ENCODE measurements around the gene DDR2. TPM values are rescaled to one million over a fixed set of nuclear protein-coding genes. Genes with fewer than 3 reads are reported as not detected.
"Not testable (repeated sequence)": the region's sequence is repeated elsewhere in the genome, so short reads cannot be mapped to it uniquely, and the experiment has no call there.

Gene DDR2
- total RNA-seq, 2 experiments from 2014 or later = 0.19 to 0.36 TPM

DNA sequence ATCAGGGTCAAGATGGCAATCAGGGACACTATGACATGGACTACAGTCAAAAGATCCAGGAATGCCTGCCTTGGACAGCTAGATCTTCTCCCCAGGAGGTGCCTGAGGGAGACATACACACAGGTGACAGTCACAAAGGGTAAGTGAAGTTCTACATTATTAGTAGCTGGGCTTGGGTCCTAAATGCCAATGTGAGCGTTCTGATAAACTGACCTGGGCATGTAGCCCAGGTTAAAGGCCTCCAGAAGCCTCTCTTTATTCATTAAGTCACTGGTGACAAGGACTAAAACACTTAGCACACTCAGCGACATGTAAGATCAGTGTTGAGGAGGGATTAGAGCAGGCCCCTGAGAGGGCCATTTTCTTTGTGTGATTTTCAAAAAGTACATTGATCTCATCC lies 109.3 kb downstream of the DDR2 start:
- H3K27me3 Mint-ChIP-seq = no peaks in the 10 kb centered on the region
- ChIA-PET POLR2A (no interaction called here), CTCF (no interaction called here)
- DNase-seq = no peak
- no peaks in the 10 kb centered on the region for H3K9me3 Mint-ChIP-seq
- H3K36me3 Mint-ChIP-seq = no peaks in the 10 kb centered on the region
- H3K27ac Mint-ChIP-seq = no peak overlapping the region
- H3K4me1 Mint-ChIP-seq (ENCODE audit: low read depth) = no peaks in the 10 kb centered on the region
- H3K4me3 Mint-ChIP-seq = no peak overlapping the region
- intact Hi-C loops (cut with micrococcal nuclease) = no loop called here

DNA sequence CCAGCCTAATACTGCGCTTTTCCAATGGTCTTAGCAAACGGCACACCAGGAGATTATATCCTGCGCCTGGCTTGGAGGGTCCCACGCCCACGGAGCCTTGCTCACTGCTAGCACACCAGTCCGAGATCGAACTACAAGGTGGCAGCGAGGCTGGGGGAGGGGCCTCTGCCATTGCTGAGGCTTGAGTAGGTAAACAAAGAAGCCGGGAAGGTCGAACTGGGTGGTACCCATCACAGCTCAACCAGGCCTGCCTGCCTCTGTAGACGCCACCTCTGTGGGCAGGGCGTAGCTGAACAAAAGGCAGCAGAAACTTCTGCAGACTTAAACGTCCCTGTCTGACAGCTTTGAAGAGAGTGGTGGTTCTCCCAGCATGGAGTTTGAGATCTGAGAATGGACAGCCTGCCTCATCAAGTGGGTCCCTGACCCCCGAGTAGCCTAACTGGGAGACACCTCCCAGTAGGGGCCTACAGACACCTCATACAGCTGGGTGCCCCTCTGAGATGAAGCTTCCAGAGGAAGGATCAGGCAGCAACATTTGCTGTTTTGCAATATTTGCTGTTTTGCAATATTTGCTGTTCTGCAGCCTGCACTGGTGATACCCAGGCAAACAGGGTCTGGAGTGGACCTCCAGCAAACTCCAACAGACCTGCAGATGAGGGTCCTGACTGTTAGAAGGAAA lies 114.1 kb downstream of the DDR2 start:
- DNase-seq; H3K27ac Mint-ChIP-seq; H3K9me3 Mint-ChIP-seq; POLR2A ChIA-PET; intact Hi-C loops (cut with micrococcal nuclease); H3K4me1 Mint-ChIP-seq (ENCODE audit: low read depth); H3K36me3 Mint-ChIP-seq; H3K4me3 Mint-ChIP-seq; H3K27me3 Mint-ChIP-seq; CTCF ChIA-PET: not testable (repeated sequence)

DNA sequence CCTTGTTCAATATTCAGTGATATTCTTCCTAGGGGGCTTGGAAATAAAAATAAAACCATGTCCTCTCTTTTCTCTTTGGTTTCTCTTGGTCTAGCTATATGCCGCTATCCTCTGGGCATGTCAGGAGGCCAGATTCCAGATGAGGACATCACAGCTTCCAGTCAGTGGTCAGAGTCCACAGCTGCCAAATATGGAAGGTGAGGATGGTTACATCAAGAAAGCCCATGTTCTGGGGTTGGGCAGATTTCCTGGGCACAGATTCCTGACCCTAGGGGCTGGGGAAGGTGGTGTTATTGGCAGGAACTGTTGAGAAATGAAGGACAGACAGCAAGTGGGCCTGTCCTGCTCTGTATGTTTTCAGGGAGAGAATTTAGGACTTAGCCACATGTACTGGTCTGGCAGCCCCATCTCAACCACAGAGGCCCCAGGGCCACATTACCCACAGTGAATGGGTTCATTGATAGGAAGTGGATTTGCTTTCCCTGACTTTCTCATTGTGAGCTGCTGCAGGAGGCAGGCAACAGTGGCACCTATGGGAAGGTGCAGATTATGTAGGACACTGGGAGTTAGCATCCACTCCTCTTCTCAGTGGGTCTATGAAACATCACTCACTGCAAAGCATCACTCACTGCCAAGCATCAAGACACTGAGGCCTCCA lies 120.9 kb downstream of the DDR2 start:
- ChIA-PET POLR2A (no interaction called here), CTCF (no interaction called here)
- Mint-ChIP-seq H3K9me3 (no peaks in the 10 kb centered on the region), H3K27me3 (no peaks in the 10 kb centered on the region), H3K4me1 (ENCODE audit: low read depth) (no peaks in the 10 kb centered on the region), H3K36me3 (no peaks in the 10 kb centered on the region), H3K4me3 (no peak overlapping the region), H3K27ac (no peak overlapping the region)
- DNase-seq = no peak
- intact Hi-C loops (cut with micrococcal nuclease) = no loop called here

DNA sequence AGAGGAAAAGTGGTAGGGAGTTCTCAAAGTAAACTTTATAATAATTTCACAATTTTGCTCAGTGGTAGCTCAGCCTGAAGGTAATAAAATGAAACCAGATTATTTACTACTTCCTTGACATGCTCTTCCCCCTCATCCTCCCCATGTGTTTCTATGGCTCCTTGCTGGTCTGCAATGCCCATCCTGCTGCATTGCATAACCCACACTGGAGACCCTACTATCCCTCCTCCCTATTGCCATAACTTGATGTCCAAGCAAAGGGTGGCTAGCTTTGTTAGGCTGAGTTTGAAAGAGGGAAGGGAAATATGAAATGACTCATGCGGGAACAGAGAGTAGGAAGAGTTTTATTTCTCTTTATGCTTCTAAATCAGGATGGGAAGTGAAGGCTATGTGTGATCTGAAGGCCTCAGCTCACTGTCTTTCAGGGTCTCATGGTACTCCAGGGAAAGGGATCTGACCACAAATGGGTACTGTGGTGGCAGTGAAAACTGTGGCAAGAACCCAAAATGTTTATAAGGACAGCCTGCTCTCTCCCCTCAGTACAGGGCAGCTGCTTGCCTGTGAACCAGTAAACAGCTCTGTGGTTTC lies 121.8 kb downstream of the DDR2 start:
- no peaks in the 10 kb centered on the region for H3K36me3 Mint-ChIP-seq
- H3K27ac Mint-ChIP-seq = no peak overlapping the region
- no peak for DNase-seq
- ChIA-PET POLR2A (no interaction called here), CTCF (no interaction called here)
- no peaks in the 10 kb centered on the region for H3K9me3 Mint-ChIP-seq
- no peaks in the 10 kb centered on the region for H3K27me3 Mint-ChIP-seq
- intact Hi-C loops (cut with micrococcal nuclease) = no loop called here
- no peaks in the 10 kb centered on the region for H3K4me1 Mint-ChIP-seq (ENCODE audit: low read depth)
- H3K4me3 Mint-ChIP-seq = no peak overlapping the region

DNA sequence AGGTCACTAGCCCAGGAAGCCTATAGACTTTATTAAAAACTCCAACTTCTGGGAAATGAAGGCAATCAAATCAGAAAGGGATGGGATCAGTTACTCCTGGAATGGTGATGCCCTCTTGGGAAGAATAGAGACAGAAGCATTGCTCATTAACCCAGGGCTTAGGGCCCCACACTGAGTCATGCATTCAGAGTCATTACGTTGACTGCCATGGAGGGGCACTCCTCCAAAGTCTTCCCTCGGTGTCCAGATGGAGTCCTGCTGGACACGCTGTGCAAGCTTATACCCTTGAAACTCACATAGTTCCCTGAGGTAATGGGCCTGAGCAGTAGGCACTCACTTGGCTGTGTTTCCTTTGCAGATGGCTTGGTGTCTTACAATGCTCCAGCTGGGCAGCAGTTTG lies 123.0 kb downstream of the DDR2 start:
- Mint-ChIP-seq H3K4me1 (ENCODE audit: low read depth) (no peaks in the 10 kb centered on the region), H3K27ac (no peak overlapping the region), H3K36me3 (no peaks in the 10 kb centered on the region), H3K9me3 (no peaks in the 10 kb centered on the region), H3K27me3 (no peaks in the 10 kb centered on the region), H3K4me3 (no peak overlapping the region)
- intact Hi-C loops (cut with micrococcal nuclease) = no loop called here
- CTCF ChIA-PET = no interaction called here
- DNase-seq = no peak
- POLR2A ChIA-PET = no interaction called here

DNA sequence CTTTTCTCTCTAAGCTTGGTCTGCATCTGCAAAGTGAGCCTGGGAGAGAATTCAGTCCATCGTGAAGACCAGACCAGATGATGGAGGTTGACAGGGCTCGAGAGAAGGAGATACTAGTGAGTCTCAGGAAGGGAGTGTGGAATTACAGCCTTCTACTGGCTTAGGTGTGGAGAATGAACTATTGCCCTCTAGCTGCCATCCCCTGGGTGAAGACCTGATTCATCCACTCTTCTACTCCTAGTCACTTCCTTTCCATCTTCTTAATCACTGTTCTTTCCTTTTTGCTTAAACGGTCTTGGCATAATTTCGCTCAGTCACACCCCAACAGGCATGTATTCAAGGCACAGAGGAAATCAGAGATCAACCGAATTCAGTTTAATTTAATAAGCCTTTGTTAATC lies 124.3 kb downstream of the DDR2 start:
- Mint-ChIP-seq H3K9me3 (no peaks in the 10 kb centered on the region), H3K4me1 (ENCODE audit: low read depth) (no peaks in the 10 kb centered on the region), H3K36me3 (no peaks in the 10 kb centered on the region), H3K4me3 (no peak overlapping the region), H3K27ac (no peak overlapping the region), H3K27me3 (no peaks in the 10 kb centered on the region)
- intact Hi-C loops (cut with micrococcal nuclease) = no loop called here
- no peak for DNase-seq
- ChIA-PET POLR2A (no interaction called here), CTCF (no interaction called here)

DNA sequence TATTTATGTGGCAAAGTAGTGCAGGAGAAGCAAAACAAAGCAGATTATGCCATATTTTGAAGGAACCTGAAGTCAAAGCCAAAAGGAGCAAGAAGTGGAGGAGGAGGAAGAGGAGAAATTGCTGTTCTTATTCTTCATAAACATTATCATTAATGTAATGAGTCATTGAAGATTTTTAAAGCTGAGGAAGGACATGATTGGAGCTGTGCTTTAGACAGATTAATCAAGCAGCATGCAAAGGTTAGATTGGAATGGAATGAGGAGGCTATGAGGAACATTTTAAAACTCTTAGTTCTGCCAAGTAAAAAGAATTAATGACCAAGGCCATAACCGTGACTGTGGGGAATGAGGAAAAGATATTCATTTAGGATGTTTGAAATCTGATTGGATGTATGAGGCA lies 125.2 kb downstream of the DDR2 start:
- Mint-ChIP-seq H3K4me3 (no peak overlapping the region), H3K9me3 (no peaks in the 10 kb centered on the region), H3K27ac (no peak overlapping the region), H3K27me3 (no peaks in the 10 kb centered on the region), H3K4me1 (ENCODE audit: low read depth) (no peaks in the 10 kb centered on the region), H3K36me3 (no peaks in the 10 kb centered on the region)
- POLR2A ChIA-PET = no interaction called here
- intact Hi-C loops (cut with micrococcal nuclease) = no loop called here
- CTCF ChIA-PET = no interaction called here
- no peak for DNase-seq

DNA sequence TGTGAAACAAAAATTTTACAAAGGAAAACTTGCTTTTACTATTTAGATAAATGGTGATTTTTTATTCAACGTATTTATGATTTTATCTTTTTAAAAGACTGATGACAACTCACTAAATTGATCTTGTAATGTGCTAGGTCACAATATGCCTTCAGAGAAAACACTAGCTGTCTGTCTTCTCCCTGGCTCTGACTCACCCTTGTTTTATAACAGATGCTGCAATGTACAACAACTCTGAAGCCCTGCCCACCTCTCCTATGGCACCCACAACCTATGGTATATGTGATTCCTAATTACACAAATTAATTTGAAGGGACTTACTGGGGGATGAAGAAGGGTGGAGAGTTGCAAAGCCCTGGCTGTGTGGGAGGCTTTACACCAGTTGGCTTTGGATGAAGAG lies 133.5 kb downstream of the DDR2 start:
- DNase-seq = no peak
- POLR2A ChIA-PET = no interaction called here
- intact Hi-C loops (cut with micrococcal nuclease) = no loop called here
- CTCF ChIA-PET = no interaction called here
- Mint-ChIP-seq H3K4me3 (no peak overlapping the region), H3K27me3 (peaks cover 2% of the 10 kb centered on the region), H3K4me1 (ENCODE audit: low read depth) (no peaks in the 10 kb centered on the region), H3K27ac (no peak overlapping the region), H3K36me3 (no peaks in the 10 kb centered on the region), H3K9me3 (no peaks in the 10 kb centered on the region)

DNA sequence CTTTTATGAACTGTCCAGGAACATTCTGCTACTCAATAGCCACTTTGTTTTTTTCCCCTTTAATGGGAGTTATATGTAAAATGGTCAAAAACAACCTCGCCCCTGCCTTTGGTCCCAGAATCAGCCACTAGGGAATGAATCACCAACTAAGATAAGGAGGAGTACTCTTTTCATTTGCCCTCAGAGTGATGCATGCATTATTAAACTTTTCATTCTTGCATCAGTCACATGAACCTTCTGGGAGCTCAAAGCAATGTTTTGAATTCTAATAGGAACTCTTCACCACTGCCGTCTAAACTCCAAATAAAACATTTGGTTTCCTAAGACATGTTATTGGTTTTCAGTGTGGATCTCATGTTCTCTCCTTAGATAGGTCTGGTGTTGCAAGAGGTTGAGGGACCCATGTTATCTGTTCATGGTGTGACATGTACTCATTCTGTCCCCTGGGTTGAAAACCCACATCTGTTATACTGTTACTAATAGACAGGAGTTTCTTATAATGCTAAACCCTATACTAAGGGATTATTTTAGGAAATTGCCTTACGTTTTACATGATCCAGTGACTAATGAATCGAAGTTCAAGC lies 140.4 kb downstream of the DDR2 start:
- POLR2A ChIA-PET = no interaction called here
- Mint-ChIP-seq H3K36me3 (no peaks in the 10 kb centered on the region), H3K27ac (no peak overlapping the region), H3K4me3 (no peak overlapping the region), H3K4me1 (ENCODE audit: low read depth) (no peaks in the 10 kb centered on the region), H3K27me3 (peaks cover 3% of the 10 kb centered on the region), H3K9me3 (no peaks in the 10 kb centered on the region)
- no peak for DNase-seq
- intact Hi-C loops (cut with micrococcal nuclease) = no loop called here
- CTCF ChIA-PET = no interaction called here

DNA sequence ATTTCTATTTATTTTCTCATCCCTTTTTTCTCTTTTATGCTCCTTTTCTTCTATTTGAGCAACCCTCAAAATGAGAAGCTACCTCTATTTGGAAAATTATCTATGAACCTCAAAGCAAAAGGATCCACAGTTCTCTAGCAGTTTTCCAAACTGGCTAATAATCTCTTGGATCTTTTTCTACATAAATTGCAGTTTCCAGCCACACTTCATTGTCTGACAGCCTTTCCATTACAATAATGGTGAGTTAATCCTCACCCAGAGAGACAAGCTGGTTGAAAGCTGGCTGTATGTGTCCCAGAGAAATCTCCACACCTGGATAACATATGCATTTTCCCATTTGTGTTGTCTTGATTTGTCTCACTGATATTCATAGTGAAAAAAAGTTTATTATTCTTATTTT lies 141.7 kb downstream of the DDR2 start:
- Mint-ChIP-seq H3K27ac (no peak overlapping the region), H3K27me3 (peaks cover 8% of the 10 kb centered on the region), H3K36me3 (no peaks in the 10 kb centered on the region), H3K9me3 (no peaks in the 10 kb centered on the region), H3K4me3 (no peak overlapping the region), H3K4me1 (ENCODE audit: low read depth) (no peaks in the 10 kb centered on the region)
- DNase-seq = no peak
- CTCF ChIA-PET = no interaction called here
- POLR2A ChIA-PET = no interaction called here
- intact Hi-C loops (cut with micrococcal nuclease) = no loop called here

DNA sequence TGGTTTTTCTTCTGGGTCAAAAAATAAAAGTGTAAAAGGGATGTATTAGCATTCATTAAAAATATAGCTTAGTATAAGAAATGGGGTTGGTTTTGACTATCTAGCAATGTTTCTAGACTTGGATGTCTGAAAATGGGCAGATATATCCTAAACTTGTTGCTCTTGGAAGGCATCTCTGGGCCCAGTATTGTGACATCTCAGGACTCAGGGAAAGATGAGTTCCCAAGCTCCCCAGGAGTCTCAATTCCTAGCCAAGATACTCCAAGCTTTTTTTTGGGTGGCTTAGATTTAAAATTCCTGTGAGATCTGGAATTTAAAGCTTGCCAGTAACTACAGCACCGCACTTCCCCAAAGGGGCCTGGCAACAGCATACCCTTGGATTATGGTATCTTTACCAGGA lies 146.8 kb downstream of the DDR2 start:
- H3K9me3 Mint-ChIP-seq = no peaks in the 10 kb centered on the region
- H3K27me3 Mint-ChIP-seq = peaks cover 17% of the 10 kb centered on the region
- no peak for DNase-seq
- H3K36me3 Mint-ChIP-seq = no peaks in the 10 kb centered on the region
- intact Hi-C loops (cut with micrococcal nuclease) = no loop called here
- CTCF ChIA-PET = no interaction called here
- no peak overlapping the region for H3K27ac Mint-ChIP-seq
- no peak overlapping the region for H3K4me3 Mint-ChIP-seq
- H3K4me1 Mint-ChIP-seq (ENCODE audit: low read depth) = no peaks in the 10 kb centered on the region
- POLR2A ChIA-PET = interaction anchor here (0.5 kb wide), 1 partner anchor 171 kb away, joined by 3 read pairs; no protein-coding TSS in a partner anchor

DNA sequence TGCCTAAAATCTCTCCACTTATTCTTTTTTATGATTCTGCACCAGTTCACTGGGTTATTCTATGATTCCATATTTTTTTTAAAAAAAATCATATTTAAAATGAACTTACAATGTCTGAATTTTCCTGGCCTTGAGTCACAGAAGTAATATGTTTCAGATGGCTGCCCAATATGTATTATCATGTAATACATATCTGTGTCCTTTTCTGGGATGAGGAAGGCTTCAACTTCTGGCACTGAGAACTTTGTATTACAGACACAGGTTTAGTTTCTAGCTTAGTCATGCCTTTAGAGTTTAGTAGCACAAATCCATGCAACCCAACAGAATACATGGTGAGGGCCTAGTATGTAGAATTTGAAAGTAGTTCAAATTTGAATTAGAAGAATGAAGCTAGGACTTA lies 150.4 kb downstream of the DDR2 start:
- Mint-ChIP-seq H3K36me3 (no peaks in the 10 kb centered on the region), H3K9me3 (no peaks in the 10 kb centered on the region), H3K4me1 (ENCODE audit: low read depth) (no peaks in the 10 kb centered on the region), H3K27ac (no peak overlapping the region), H3K4me3 (no peak overlapping the region), H3K27me3 (peaks cover 13% of the 10 kb centered on the region)
- intact Hi-C loops (cut with micrococcal nuclease) = no loop called here
- POLR2A ChIA-PET = no interaction called here
- CTCF ChIA-PET = no interaction called here
- no peak for DNase-seq

DNA sequence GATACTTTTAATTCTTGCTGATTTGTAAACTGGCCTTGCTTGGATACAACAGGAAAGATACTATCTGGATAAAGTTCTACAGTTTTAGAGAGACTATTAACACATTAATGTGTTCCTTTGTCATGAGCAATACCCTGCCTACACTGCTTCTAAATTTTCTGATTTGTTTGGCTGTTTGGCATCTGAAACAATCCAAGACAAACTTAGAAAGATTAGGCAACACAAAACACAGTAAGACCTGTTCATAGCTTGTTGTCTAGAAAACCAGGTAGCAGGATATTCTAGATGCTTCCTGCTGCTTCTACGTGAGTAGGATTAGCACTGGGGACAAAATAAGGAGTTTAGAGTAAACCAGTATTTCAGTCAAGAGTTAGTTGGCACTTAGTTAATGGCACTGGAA lies 152.7 kb downstream of the DDR2 start:
- H3K27me3 Mint-ChIP-seq; H3K4me1 Mint-ChIP-seq (ENCODE audit: low read depth); H3K4me3 Mint-ChIP-seq; CTCF ChIA-PET; H3K9me3 Mint-ChIP-seq; H3K27ac Mint-ChIP-seq; POLR2A ChIA-PET; H3K36me3 Mint-ChIP-seq; intact Hi-C loops (cut with micrococcal nuclease); DNase-seq: not testable (repeated sequence)

Data from activated CD4-positive, alpha-beta memory T cell treated with anti-CD3 and anti-CD28 coated beads for 36 hours (primary cell).